T-cell (primary cell): ENCODE measurements around the gene MIDN. TPM values are rescaled to one million over a fixed set of nuclear protein-coding genes. Genes with fewer than 3 reads are reported as not detected.
"Not testable (repeated sequence)": the region's sequence is repeated elsewhere in the genome, so short reads cannot be mapped to it uniquely, and the experiment has no call there.

Source experiments
- ATAC-seq, 4 experiments: fragments of 200-7000 bp in 3 of 4; fragments of 150-1000 bp in 1 of 4; cut with Tn5 transposase; replicated peaks in 1 of 4; 1 replicate in 3 of 4; 2 replicates in 1 of 4; pipeline ENCODE4 v1.10.0; 2021; ENCODE audit warnings: moderate library complexity in 3 of 4, mild to moderate bottlenecking in 2 of 4, moderate number of reproducible peaks in 1 of 4
- CTCF ChIA-PET, 2 donors: fragments of 300-600 bp; sonication (Branson Sonifier 250); formaldehyde crosslinking; loops; one replicate each; lab custom pipeline; 2022; ENCODE audit warnings: antibody characterized with exemption in 2 of 2; lab: Charles Lee
- POLR2A ChIA-PET, 2 donors: fragments of 300-600 bp; sonication (Branson Sonifier 250); formaldehyde crosslinking; loops; one replicate each; lab custom pipeline; 2022; ENCODE audit warnings: antibody characterized with exemption in 2 of 2; lab: Charles Lee
- DNase-seq, 35 experiments: peaks; one replicate each; pipeline versions ENCODE4 v3.0.0 to v3.0.0-alpha.2; 2013 to 2023
- H3K27ac ChIP-seq: one replicate; pipeline ENCODE4 v1.5.1; 2013; ENCODE audit warnings: low read length
- H3K27me3 ChIP-seq, 2 experiments: replicated peaks in 1 of 2; 1 replicate in 1 of 2; 2 replicates in 1 of 2; pipeline versions ENCODE4 v1.6.1 to v1.7.0; 2013; ENCODE audit warnings: low read length in 1 of 2, mixed read lengths in 1 of 2; ENCODE audit not compliant: control insufficient read depth in 2 of 2, insufficient read depth in 2 of 2; ENCODE audit errors: extremely low read depth in 1 of 2
- H3K36me3 ChIP-seq, 2 donors: 1 replicate in 1 of 2; 2 replicates in 1 of 2; pipeline versions ENCODE4 v1.6.1 to v1.7.0; 2013; ENCODE audit warnings: low read length in 1 of 2; ENCODE audit not compliant: control insufficient read depth in 2 of 2, insufficient read depth in 1 of 2; ENCODE audit errors: extremely low read depth in 1 of 2
- H3K4me1 ChIP-seq, 2 experiments: 1 replicate in 1 of 2; 2 replicates in 1 of 2; pipeline versions ENCODE4 v1.6.1 to v1.7.0; 2013; ENCODE audit warnings: low read length in 2 of 2, mixed read lengths in 1 of 2; ENCODE audit not compliant: insufficient read depth in 2 of 2, control insufficient read depth in 1 of 2; ENCODE audit errors: extremely low read depth in 1 of 2
- H3K4me3 ChIP-seq, 2 donors: 1 replicate in 1 of 2; 2 replicates in 1 of 2; pipeline versions ENCODE4 v1.5.1 to v1.7.0; 2013; ENCODE audit warnings: mild to moderate bottlenecking in 2 of 2, low read length in 1 of 2, moderate library complexity in 1 of 2; ENCODE audit not compliant: control insufficient read depth in 1 of 2; ENCODE audit errors: extremely low read depth in 1 of 2
- H3K9me3 ChIP-seq: 2 replicates; pipeline ENCODE4 v1.7.0; 2013
- H3K27ac Mint-ChIP-seq, 2 donors: one replicate each; pipeline ENCODE4 v1.8.0; 2020 to 2021; ENCODE audit warnings: mild to moderate bottlenecking in 2 of 2, mixed read lengths in 2 of 2
- H3K27me3 Mint-ChIP-seq, 2 donors: one replicate each; pipeline ENCODE4 v1.8.0; 2021 to 2022; ENCODE audit warnings: mixed read lengths in 2 of 2
- H3K36me3 Mint-ChIP-seq: one replicate; pipeline ENCODE4 v1.8.0; 2021; ENCODE audit warnings: mixed read lengths
- H3K4me1 Mint-ChIP-seq, 3 donors: one replicate each; pipeline ENCODE4 v1.8.0; 2020 to 2022; ENCODE audit warnings: mixed read lengths in 3 of 3, mild to moderate bottlenecking in 1 of 3
- H3K4me3 Mint-ChIP-seq, 3 donors: one replicate each; pipeline ENCODE4 v1.8.0; 2020 to 2022; ENCODE audit warnings: mild to moderate bottlenecking in 3 of 3, mixed read lengths in 3 of 3, moderate library complexity in 3 of 3
- H3K9me3 Mint-ChIP-seq, 3 donors: one replicate each; pipeline ENCODE4 v1.8.0; 2020 to 2022; ENCODE audit warnings: mixed read lengths in 3 of 3
- WGBS: methylation state at CpG from one replicate; pipeline ENCODE4 v1.1.5; 2013; ENCODE audit warnings: missing lambda C conversion rate; ENCODE audit not compliant: insufficient coverage; 5-methylcytosine and 5-hydroxymethylcytosine counted together
- total RNA-seq, 35 experiments: library from RNA in 6 of 35; stranded (reverse) in 6 of 35; fragments of 120-200 nt in 1 of 35; gene quantifications; one replicate each; pipeline versions ENCODE4 v1.2.1 to v1.2.4 and lab custom pipeline; 2013 to 2026

The MIDN gene
- total RNA-seq, 5 donors from 2014 or later (not counting 1 experiment from before 2014, with no cell fraction given), result 54.0 to 161 (median 66.9) TPM

GRCh38 chr19:1244693-1245451 is 3.5 kb upstream of the MIDN start:
- H3K4me1 ChIP-seq, result peaks cover 18 to 70% of the 10 kb centered on the region in 2 experiments
- ChIA-PET CTCF (interaction anchor here (0.6 to 3.8 kb wide), 12 partner anchors 8 to 148 kb away, joined by 3 to 115 read pairs (median 4); partner anchors contain the start of gene CIRBP (in 1 of the 2)), POLR2A (interaction anchor here (0.5 to 2.7 kb wide), 6 partner anchors 8 to 27 kb away, joined by 3 to 58 read pairs (median 10); partner anchors contain the start of gene CIRBP (in 2 of the 2))
- no peaks in the 10 kb centered on the region for H3K9me3 ChIP-seq
- peaks cover 11 to 33% (median 32%) of the 10 kb centered on the region in 3 donors for H3K4me1 Mint-ChIP-seq
- H3K27ac Mint-ChIP-seq, result peak overlapping the region; percentile 80 to 92
- H3K36me3 ChIP-seq, result peaks cover 4 to 10% of the 10 kb centered on the region in 2 donors
- H3K4me3 ChIP-seq, result no peak overlapping the region
- no peaks in the 10 kb centered on the region for H3K9me3 Mint-ChIP-seq
- ATAC-seq, result no peak
- peak in 4 of 35 experiments; percentile 14 to 37 (median 22) for DNase-seq
- no peaks in the 10 kb centered on the region for H3K27me3 Mint-ChIP-seq
- no peaks in the 10 kb centered on the region for H3K36me3 Mint-ChIP-seq
- peak overlapping the region; percentile 43 to 59 (median 56) for H3K4me3 Mint-ChIP-seq
- peak overlapping the region; percentile 58 for H3K27ac ChIP-seq
- peaks cover 0 to 7% of the 10 kb centered on the region in 2 experiments for H3K27me3 ChIP-seq
- WGBS, result 54% methylated on average over 18 of the region's 31 CpGs

GRCh38 chr19:1245494-1246264 is 2.7 kb upstream of the MIDN start:
- Histone ChIP-seq H3K36me3 (peaks cover 4 to 10% of the 10 kb centered on the region in 2 donors), H3K9me3 (no peaks in the 10 kb centered on the region), H3K27me3 (peaks cover 0 to 6% of the 10 kb centered on the region in 2 experiments), H3K4me1 (peaks cover 18 to 63% of the 10 kb centered on the region in 2 experiments), H3K27ac (peak overlapping the region; percentile 58), H3K4me3 (no peak overlapping the region)
- ChIA-PET CTCF (interaction anchor here (0.6 to 3.8 kb wide), 3 partner anchors 21 to 28 kb away, joined by 4 to 115 read pairs (median 28); no protein-coding TSS in a partner anchor), POLR2A (interaction anchor here (1.8 to 2.7 kb wide), 2 partner anchors 23 to 24 kb away, joined by 20 to 58 read pairs; partner anchors contain the start of gene CIRBP (in 2 of the 2))
- 87% methylated on average over 19 of the region's 26 CpGs for WGBS
- Mint-ChIP-seq H3K4me1 (peaks cover 11 to 31% (median 31%) of the 10 kb centered on the region in 3 donors), H3K4me3 (no peak overlapping the region), H3K9me3 (no peaks in the 10 kb centered on the region), H3K27me3 (no peaks in the 10 kb centered on the region), H3K27ac (no peak overlapping the region), H3K36me3 (no peaks in the 10 kb centered on the region)
- DNase-seq, result no peak
- ATAC-seq, result no peak

- not testable (repeated sequence) for H3K27me3 Mint-ChIP-seq, H3K4me3 ChIP-seq, H3K9me3 ChIP-seq, H3K36me3 Mint-ChIP-seq, H3K4me3 Mint-ChIP-seq, H3K27ac Mint-ChIP-seq, H3K36me3 ChIP-seq, H3K27ac ChIP-seq, ATAC-seq, H3K27me3 ChIP-seq, H3K9me3 Mint-ChIP-seq
- H3K4me1 ChIP-seq, result peaks cover 11 to 57% of the 10 kb centered on the region in 2 experiments
- peak in 1 of 35 experiments; percentile 13 for DNase-seq
- WGBS, result 92% methylated on average over 6 of the region's 27 CpGs
- ChIA-PET POLR2A (interaction anchor here in 1 of 2 donors (0.7 kb wide), 1 partner anchor 254 kb away, joined by 3 read pairs; no protein-coding TSS in a partner anchor), CTCF (interaction anchor here in 1 of 2 donors (1.1 kb wide), 1 partner anchor 20 kb away, joined by 12 read pairs; no protein-coding TSS in a partner anchor)
- peaks cover 5 to 25% (median 25%) of the 10 kb centered on the region in 3 donors for H3K4me1 Mint-ChIP-seq
Observed at GRCh38 chr19:1246265-1247087, 1.9 kb upstream of the MIDN start.

GRCh38 chr19:1247748-1248138 is 640 bp upstream of the MIDN start:
- peak overlapping the region; percentile 88 for H3K27ac ChIP-seq
- ChIA-PET POLR2A (no interaction called here), CTCF (no interaction called here)
- DNase-seq (peak in 1 of 35 experiments; percentile 24), ATAC-seq (no peak)
- Mint-ChIP-seq H3K36me3 (peaks cover 3% of the 10 kb centered on the region), H3K27me3 (no peaks in the 10 kb centered on the region), H3K27ac (no peak overlapping the region), H3K9me3 (no peaks in the 10 kb centered on the region), H3K4me3 (peak overlapping the region in 2 of 3 donors; percentile 50 to 55), H3K4me1 (peaks cover 5 to 17% (median 17%) of the 10 kb centered on the region in 3 donors)
- peaks cover 10% of the 10 kb centered on the region in 2 donors for H3K36me3 ChIP-seq
- H3K4me3 ChIP-seq, result peak overlapping the region in 1 of 2 donors; percentile 66
- H3K9me3 ChIP-seq, result no peaks in the 10 kb centered on the region
- no peaks in the 10 kb centered on the region for H3K27me3 ChIP-seq
- 58% methylated on average over 6 of the region's 8 CpGs for WGBS
- H3K4me1 ChIP-seq, result peaks cover 11 to 59% of the 10 kb centered on the region in 2 experiments

GRCh38 chr19:1248786-1249297 is 459 bp downstream of the MIDN start:
- Mint-ChIP-seq H3K4me3 (peak overlapping the region; percentile 55 to 77 (median 68)), H3K36me3 (peaks cover 3% of the 10 kb centered on the region), H3K27me3 (no peaks in the 10 kb centered on the region), H3K9me3 (no peaks in the 10 kb centered on the region), H3K27ac (peak overlapping the region; percentile 61 to 78), H3K4me1 (peaks cover 11 to 14% (median 12%) of the 10 kb centered on the region in 3 donors)
- DNase-seq (peak; percentile 64 to 93 (median 79)), ATAC-seq (peak; percentile 38 to 44 (median 40))
- peak overlapping the region; percentile 51 to 66 for H3K4me3 ChIP-seq
- no peaks in the 10 kb centered on the region for H3K9me3 ChIP-seq
- CTCF ChIA-PET, result interaction anchor here in 1 of 2 donors (0.6 kb wide), 1 partner anchor 20 kb away, joined by 3 read pairs; the partner anchor contains the start of gene CIRBP
- whole genome bisulfite sequencing, result 2% methylated on average over 67 of the region's 74 CpGs
- peaks cover 8 to 13% of the 10 kb centered on the region in 2 donors for H3K36me3 ChIP-seq
- peaks cover 16 to 59% of the 10 kb centered on the region in 2 experiments for H3K4me1 ChIP-seq
- H3K27me3 ChIP-seq, result no peaks in the 10 kb centered on the region
- peak overlapping the region; percentile 88 for H3K27ac ChIP-seq
- POLR2A ChIA-PET, result no interaction called here
